Neural progenitor cell (in vitro differentiated cells): ENCODE data around the gene ZNF488. TPM values are rescaled to one million over a fixed set of nuclear protein-coding genes. Genes with fewer than 3 reads are reported as not detected.

Source experiments
- DNase-seq: peaks from one replicate; pipeline ENCODE4 v3.0.0-alpha.2; 2016; ENCODE audit warnings: low spot score
- H2AFZ ChIP-seq: fragments of 200-600 bp; sonication (generic); replicated peaks from 2 replicates; pipeline ENCODE4 v1.6.1; 2016; ENCODE audit warnings: antibody characterized with exemption
- H3F3A ChIP-seq: fragments of 200-600 bp; sonication (generic); 2 replicates; pipeline ENCODE4 v1.6.1; 2016; ENCODE audit warnings: antibody characterized with exemption, low read depth
- H3K27ac ChIP-seq: fragments of 200-600 bp; sonication (generic); 2 replicates; pipeline ENCODE4 v1.5.1; 2016; ENCODE audit warnings: mild to moderate bottlenecking
- H3K27me3 ChIP-seq: fragments of 200-600 bp; sonication (generic); 2 replicates; pipeline ENCODE4 v1.6.1; 2016; ENCODE audit warnings: mild to moderate bottlenecking, moderate library complexity
- H3K36me3 ChIP-seq: fragments of 200-600 bp; sonication (generic); 2 replicates; pipeline ENCODE4 v1.5.1; 2016
- H3K4me1 ChIP-seq: fragments of 200-600 bp; sonication (generic); 2 replicates; pipeline ENCODE4 v1.6.1; 2016; ENCODE audit warnings: mixed run types
- H3K4me2 ChIP-seq: fragments of 200-600 bp; sonication (generic); 2 replicates; pipeline ENCODE4 v1.6.1; 2016
- H3K4me3 ChIP-seq: fragments of 200-600 bp; sonication (generic); 2 replicates; pipeline ENCODE4 v1.5.1; 2016
- H3K79me2 ChIP-seq: fragments of 200-600 bp; sonication (generic); 2 replicates; pipeline ENCODE4 v1.6.1; 2016; ENCODE audit warnings: low read depth
- H3K9ac ChIP-seq: fragments of 200-600 bp; sonication (generic); 2 replicates; pipeline ENCODE4 v1.6.1; 2016
- H3K9me3 ChIP-seq: fragments of 200-600 bp; sonication (generic); 2 replicates; pipeline ENCODE4 v1.5.1; 2016; ENCODE audit warnings: low read depth
- H4K20me1 ChIP-seq: fragments of 200-600 bp; sonication (generic); 2 replicates; pipeline ENCODE4 v1.6.1; 2016; ENCODE audit warnings: low read depth
- H3K27ac Mint-ChIP-seq: 3 replicates; pipeline ENCODE4 v1.8.0; 2021; ENCODE audit warnings: mixed read lengths
- H3K27me3 Mint-ChIP-seq: 2 replicates; pipeline ENCODE4 v1.8.0; 2022; ENCODE audit warnings: low read depth, mild to moderate bottlenecking, inconsistent platforms, moderate library complexity, mixed read lengths; ENCODE audit not compliant: insufficient read depth
- H3K36me3 Mint-ChIP-seq: 3 replicates; pipeline ENCODE4 v1.8.0; 2021; ENCODE audit warnings: mixed read lengths
- H3K4me1 Mint-ChIP-seq: 3 replicates; pipeline ENCODE4 v1.8.0; 2021; ENCODE audit warnings: mixed read lengths
- H3K4me3 Mint-ChIP-seq: 3 replicates; pipeline ENCODE4 v1.8.0; 2021; ENCODE audit warnings: mild to moderate bottlenecking, moderate library complexity, mixed read lengths
- H3K9me3 Mint-ChIP-seq: 3 replicates; pipeline ENCODE4 v1.8.0; 2020; ENCODE audit warnings: mixed read lengths
- EZH2 ChIP-seq: fragments of 200-600 bp; sonication (generic); IDR thresholded peaks from 2 replicates; pipeline ENCODE4 v1.6.1; 2017; ENCODE audit warnings: antibody characterized with exemption, mild to moderate bottlenecking, moderate library complexity
- EZH2phosphoT487 ChIP-seq: fragments of 200-600 bp; sonication (generic); IDR thresholded peaks from 2 replicates; pipeline ENCODE4 v1.6.1; 2017; ENCODE audit warnings: antibody characterized with exemption
- total RNA-seq: library from RNA; depleted of rRNA; stranded (reverse); fragments of >200 nt; gene quantifications from 2 replicates; pipeline ENCODE4 v1.2.3, GENCODE V29; 2015; ENCODE audit warnings: low replicate concordance
- TF ChIP-seq, protein P1 (sequence below): fragments of 200-600 bp; sonication (generic); IDR thresholded peaks from 2 replicates; pipeline ENCODE4 v1.5.1; 2017; ENCODE audit warnings: antibody characterized with exemption, mild to moderate bottlenecking

ZNF488 gene
- total RNA-seq, 1 donor from 2014 or later = not detected

DNA sequence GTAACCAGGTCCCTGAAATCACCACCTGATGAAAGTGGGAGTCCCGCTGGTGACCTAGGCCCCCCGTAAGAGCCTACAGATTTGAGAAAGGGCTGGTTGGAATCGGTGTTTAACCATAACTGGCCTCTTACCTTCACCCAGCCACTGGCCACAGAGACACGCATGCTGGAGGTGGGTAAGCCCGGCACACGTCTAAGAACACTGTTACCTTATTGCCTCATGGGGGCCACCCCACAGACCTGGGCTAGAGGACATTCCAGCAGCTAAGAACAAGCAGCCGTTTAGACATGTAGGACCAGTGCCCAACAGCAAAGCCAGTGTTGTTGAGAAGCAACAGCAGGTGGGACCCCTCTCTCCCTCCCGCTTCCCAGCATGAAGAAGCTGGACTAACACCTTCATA, 64.3 kb downstream of the ZNF488 start:
- H3K79me2 ChIP-seq = no peaks in the 10 kb centered on the region
- no peaks in the 10 kb centered on the region for H3F3A ChIP-seq
- H3K27me3 ChIP-seq = no peaks in the 10 kb centered on the region
- no peak overlapping the region for H3K27ac Mint-ChIP-seq
- H3K4me1 Mint-ChIP-seq = peaks cover 14% of the 10 kb centered on the region
- H3K4me3 Mint-ChIP-seq = no peak overlapping the region
- no peaks in the 10 kb centered on the region for H3K36me3 ChIP-seq
- no peak overlapping the region for H2AFZ ChIP-seq
- no peak overlapping the region for H3K4me3 ChIP-seq
- TF ChIP-seq, protein P1, sequence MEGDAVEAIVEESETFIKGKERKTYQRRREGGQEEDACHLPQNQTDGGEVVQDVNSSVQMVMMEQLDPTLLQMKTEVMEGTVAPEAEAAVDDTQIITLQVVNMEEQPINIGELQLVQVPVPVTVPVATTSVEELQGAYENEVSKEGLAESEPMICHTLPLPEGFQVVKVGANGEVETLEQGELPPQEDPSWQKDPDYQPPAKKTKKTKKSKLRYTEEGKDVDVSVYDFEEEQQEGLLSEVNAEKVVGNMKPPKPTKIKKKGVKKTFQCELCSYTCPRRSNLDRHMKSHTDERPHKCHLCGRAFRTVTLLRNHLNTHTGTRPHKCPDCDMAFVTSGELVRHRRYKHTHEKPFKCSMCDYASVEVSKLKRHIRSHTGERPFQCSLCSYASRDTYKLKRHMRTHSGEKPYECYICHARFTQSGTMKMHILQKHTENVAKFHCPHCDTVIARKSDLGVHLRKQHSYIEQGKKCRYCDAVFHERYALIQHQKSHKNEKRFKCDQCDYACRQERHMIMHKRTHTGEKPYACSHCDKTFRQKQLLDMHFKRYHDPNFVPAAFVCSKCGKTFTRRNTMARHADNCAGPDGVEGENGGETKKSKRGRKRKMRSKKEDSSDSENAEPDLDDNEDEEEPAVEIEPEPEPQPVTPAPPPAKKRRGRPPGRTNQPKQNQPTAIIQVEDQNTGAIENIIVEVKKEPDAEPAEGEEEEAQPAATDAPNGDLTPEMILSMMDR = no peak
- TF ChIP-seq EZH2 (no peak), EZH2phosphoT487 (no peak)
- H3K4me1 ChIP-seq = no peaks in the 10 kb centered on the region
- DNase-seq = no peak
- peaks cover 3% of the 10 kb centered on the region for H3K9me3 Mint-ChIP-seq
- no peak overlapping the region for H3K9ac ChIP-seq
- peaks cover 1% of the 10 kb centered on the region for H3K36me3 Mint-ChIP-seq
- H3K4me2 ChIP-seq = no peak overlapping the region
- peaks cover 2% of the 10 kb centered on the region for H3K27me3 Mint-ChIP-seq
- H3K9me3 ChIP-seq = no peaks in the 10 kb centered on the region
- no peaks in the 10 kb centered on the region for H4K20me1 ChIP-seq
- H3K27ac ChIP-seq = no peak overlapping the region

DNA sequence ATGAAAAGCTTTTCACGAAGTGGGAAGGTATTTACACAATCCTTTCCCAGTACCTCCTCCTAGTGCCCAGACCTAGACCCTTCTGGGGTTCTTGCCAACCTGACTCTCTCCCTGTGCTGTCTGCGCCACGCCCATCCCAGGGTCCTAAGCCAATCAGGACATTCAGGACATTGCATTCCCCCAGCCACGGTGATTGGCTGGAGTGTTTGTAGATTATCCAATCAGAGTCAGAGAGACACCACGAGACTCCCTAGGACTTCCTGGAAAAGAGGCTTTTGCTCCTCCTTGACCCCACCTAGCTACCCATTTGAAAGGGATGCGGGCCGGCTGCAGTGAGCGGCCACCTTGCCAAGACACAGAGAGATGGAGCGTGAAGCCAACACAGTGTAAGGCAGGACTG, 65.4 kb downstream of the ZNF488 start:
- Mint-ChIP-seq H3K9me3 (peaks cover 3% of the 10 kb centered on the region), H3K27ac (peak overlapping the region; percentile 50), H3K4me3 (no peak overlapping the region), H3K4me1 (peaks cover 14% of the 10 kb centered on the region), H3K36me3 (peaks cover 1% of the 10 kb centered on the region), H3K27me3 (peaks cover 2% of the 10 kb centered on the region)
- DNase-seq = no peak
- H3K27me3 ChIP-seq = no peaks in the 10 kb centered on the region
- no peaks in the 10 kb centered on the region for H3K9me3 ChIP-seq
- TF ChIP-seq EZH2phosphoT487 (no peak), EZH2 (no peak)
- TF ChIP-seq, protein P1 = no peak
- no peak overlapping the region for H3K4me2 ChIP-seq
- no peaks in the 10 kb centered on the region for H3K4me1 ChIP-seq
- no peak overlapping the region for H3K27ac ChIP-seq
- H3K4me3 ChIP-seq = no peak overlapping the region
- H2AFZ ChIP-seq = no peak overlapping the region
- H3K79me2 ChIP-seq = no peaks in the 10 kb centered on the region
- no peak overlapping the region for H3K9ac ChIP-seq
- H3K36me3 ChIP-seq = no peaks in the 10 kb centered on the region
- no peaks in the 10 kb centered on the region for H4K20me1 ChIP-seq
- no peaks in the 10 kb centered on the region for H3F3A ChIP-seq

DNA sequence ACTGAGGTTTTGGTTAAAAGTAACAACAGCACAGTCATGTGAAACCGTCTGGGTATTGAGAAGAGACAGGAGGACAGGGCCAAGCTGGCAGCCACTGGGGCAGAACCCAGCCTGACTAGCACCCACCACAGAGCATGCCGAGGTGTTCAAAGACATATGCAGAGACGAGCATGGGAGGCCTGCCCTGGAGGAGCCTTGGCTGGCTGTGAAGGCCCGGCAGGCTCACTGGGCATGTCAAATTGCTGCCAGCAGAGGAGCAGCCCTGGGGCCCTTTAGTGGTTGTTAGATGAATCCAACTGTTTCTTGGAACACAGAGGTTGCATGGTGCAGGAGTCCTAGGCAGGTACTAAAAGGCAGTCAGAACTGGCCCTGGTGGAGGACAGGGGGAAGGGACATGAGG, 66.8 kb downstream of the ZNF488 start:
- H3K4me3 Mint-ChIP-seq = no peak overlapping the region
- peaks cover 11% of the 10 kb centered on the region for H3K4me1 Mint-ChIP-seq
- H3K27ac Mint-ChIP-seq = peak overlapping the region; percentile 15

More for the DNA sequence above, 66.8 kb downstream of the ZNF488 start:
- no peak for DNase-seq
- Histone ChIP-seq H3K4me3 (no peak overlapping the region), H3K27me3 (no peaks in the 10 kb centered on the region), H3K36me3 (no peaks in the 10 kb centered on the region), H4K20me1 (no peaks in the 10 kb centered on the region), H3F3A (no peaks in the 10 kb centered on the region), H3K79me2 (no peaks in the 10 kb centered on the region), H2AFZ (no peak overlapping the region), H3K4me1 (no peaks in the 10 kb centered on the region), H3K9ac (no peak overlapping the region), H3K4me2 (no peak overlapping the region), H3K9me3 (no peaks in the 10 kb centered on the region), H3K27ac (no peak overlapping the region)
- Mint-ChIP-seq H3K9me3 (peaks cover 3% of the 10 kb centered on the region), H3K27me3 (peaks cover 2% of the 10 kb centered on the region), H3K36me3 (peaks cover 1% of the 10 kb centered on the region)
- no peak for TF ChIP-seq EZH2
- TF ChIP-seq, protein P1 = no peak
